ENCODE data around the gene NDUFB4. TPM values are rescaled to one million over a fixed set of nuclear protein-coding genes. Genes with fewer than 3 reads are reported as not detected.

Gene NDUFB4
- total RNA-seq (2022; extraction: Qiagen RNA extraction; ENCODE audit: low read depth): 193 to 412 TPM (median 222 TPM) in 5 replicates

GRCh38 chr3:120596116-120596852 is at the start of gene NDUFB4:
Gene NDUFB4, plus strand, starts transcription at chr3:120596336. Its CDS starts 24 bp downstream, at chr3:120596360.

Other genes starting within 250 kb of the NDUFB4 start
- 6.7 to 17.8 TPM (median 14.4 TPM) in 5 replicates for gene LRRC58, start 247.0 kb upstream of the NDUFB4 start, total RNA-seq (2022; extraction: Qiagen RNA extraction; ENCODE audit: low read depth)
- gene FSTL1, start 145.3 kb upstream of the NDUFB4 start, total RNA-seq (2022; extraction: Qiagen RNA extraction; ENCODE audit: low read depth): 40.6 to 76.2 TPM (median 67.2 TPM) in 5 replicates
- 15.7 to 20.7 TPM (median 20.0 TPM) in 5 replicates for gene HGD, start 85.9 kb downstream of the NDUFB4 start, total RNA-seq (2022; extraction: Qiagen RNA extraction; ENCODE audit: low read depth)
- gene RABL3, start 146.2 kb downstream of the NDUFB4 start, total RNA-seq (2022; extraction: Qiagen RNA extraction; ENCODE audit: low read depth): 15.2 to 25.5 TPM (median 18.6 TPM) in 5 replicates
- 8.6 to 20.0 TPM (median 12.9 TPM) in 5 replicates for gene GTF2E1, start 146.4 kb downstream of the NDUFB4 start, total RNA-seq (2022; extraction: Qiagen RNA extraction; ENCODE audit: low read depth)